ENCODE results near the gene APOL1. TPM values are rescaled to one million over a fixed set of nuclear protein-coding genes. Genes with fewer than 3 reads are reported as not detected.
A peak's percentile ranks its signal among the peaks of the same experiment; 100 is the strongest.

APOL1 gene
- total RNA-seq, 1 experiment from 2014 or later, result 0.30 TPM

DNA sequence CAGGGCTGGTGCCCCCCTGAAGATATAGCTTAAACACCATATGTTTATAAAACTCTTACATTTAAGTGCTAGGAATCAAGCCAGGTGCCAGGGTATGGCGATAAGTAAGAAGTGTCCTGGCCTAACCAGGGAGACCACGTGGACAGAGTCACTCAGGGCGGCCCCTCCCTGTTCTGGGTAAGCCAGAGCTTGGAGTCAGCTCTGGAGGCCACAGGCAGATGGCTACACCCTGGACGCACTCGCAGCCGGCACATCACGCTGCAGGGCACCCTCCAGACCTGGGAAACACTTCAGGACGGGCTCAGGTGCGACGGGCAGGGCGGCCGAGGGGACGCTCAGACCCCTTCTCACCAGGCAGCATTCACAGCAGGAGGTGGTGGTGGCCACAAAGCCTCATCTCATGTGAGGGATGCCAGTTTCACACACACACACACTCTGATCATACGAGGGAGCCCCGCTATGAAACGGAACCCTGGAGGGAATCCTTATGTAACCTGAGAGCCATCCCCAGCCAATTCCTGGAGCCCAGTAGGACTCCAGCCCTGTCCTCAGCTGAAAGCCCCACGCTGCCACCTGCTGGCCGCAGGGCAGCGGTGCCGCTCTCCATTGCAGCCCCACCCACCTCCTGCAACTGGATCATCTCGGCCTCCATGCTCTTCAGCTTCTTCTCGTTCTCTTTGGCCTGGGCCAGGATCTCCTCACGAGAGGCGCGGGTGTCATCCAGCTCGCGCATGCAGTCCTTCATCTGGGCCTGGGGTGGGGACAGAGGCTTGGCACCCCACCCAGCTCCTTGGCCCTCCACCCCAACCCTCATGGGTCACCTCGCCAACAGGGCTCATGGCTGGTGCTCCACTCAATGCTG is 33.4 kb downstream of the APOL1 start:
- H3K79me2 ChIP-seq (ENCODE audit: insufficient read depth, low read length), result no peaks in the 10 kb centered on the region

More for the DNA sequence above, 33.4 kb downstream of the APOL1 start:
- intact Hi-C loops (cut with micrococcal nuclease), result loop anchor here (1.0 kb wide), 1 partner anchor 91 kb away; no protein-coding TSS in a partner anchor
- Histone ChIP-seq H3K27me3 (ENCODE audit: insufficient read depth, low read length) (no peaks in the 10 kb centered on the region), H3K4me1 (ENCODE audit: control insufficient read depth in 1 of 2, insufficient read depth in 2 of 2, low read length in 2 of 2) (no peaks in the 10 kb centered on the region), H3K4me3 (replicated peaks in 1 of 2; ENCODE audit: low read depth in 1 of 2, low read length in 2 of 2) (no peak overlapping the region), H3K4me2 (ENCODE audit: low read length) (no peak overlapping the region), H3K27ac (ENCODE audit: low read depth, low read length) (no peak overlapping the region), H2AFZ (ENCODE audit: low read depth, low read length, poor library complexity, severe bottlenecking) (no peak overlapping the region), H3K9me3 (ENCODE audit: control insufficient read depth in 1 of 2, insufficient read depth in 1 of 2, low read depth in 1 of 2, low read length in 2 of 2) (no peaks in the 10 kb centered on the region), H4K20me1 (ENCODE audit: insufficient read depth) (no peaks in the 10 kb centered on the region), H3K36me3 (ENCODE audit: control insufficient read depth in 1 of 2, insufficient read depth in 2 of 2, low read length in 2 of 2) (peaks cover 58 to 62% of the 10 kb centered on the region in 2 experiments; a peak in 3 of 4 replicates), H3K9ac (ENCODE audit: low read length) (no peak overlapping the region), H3K9me2 (ENCODE audit: insufficient read depth) (no peaks in the 10 kb centered on the region)
- peak; percentile 18 for DNase-seq (ENCODE audit: low read depth, low spot score)
- TF ChIP-seq RAD21 (IDR thresholded peaks at IDR 0.05; ENCODE audit: low read depth) (peak; percentile 60), EZH2 (IDR thresholded peaks at IDR 0.05) (no peak)
- TF ChIP-seq, protein P1, sequence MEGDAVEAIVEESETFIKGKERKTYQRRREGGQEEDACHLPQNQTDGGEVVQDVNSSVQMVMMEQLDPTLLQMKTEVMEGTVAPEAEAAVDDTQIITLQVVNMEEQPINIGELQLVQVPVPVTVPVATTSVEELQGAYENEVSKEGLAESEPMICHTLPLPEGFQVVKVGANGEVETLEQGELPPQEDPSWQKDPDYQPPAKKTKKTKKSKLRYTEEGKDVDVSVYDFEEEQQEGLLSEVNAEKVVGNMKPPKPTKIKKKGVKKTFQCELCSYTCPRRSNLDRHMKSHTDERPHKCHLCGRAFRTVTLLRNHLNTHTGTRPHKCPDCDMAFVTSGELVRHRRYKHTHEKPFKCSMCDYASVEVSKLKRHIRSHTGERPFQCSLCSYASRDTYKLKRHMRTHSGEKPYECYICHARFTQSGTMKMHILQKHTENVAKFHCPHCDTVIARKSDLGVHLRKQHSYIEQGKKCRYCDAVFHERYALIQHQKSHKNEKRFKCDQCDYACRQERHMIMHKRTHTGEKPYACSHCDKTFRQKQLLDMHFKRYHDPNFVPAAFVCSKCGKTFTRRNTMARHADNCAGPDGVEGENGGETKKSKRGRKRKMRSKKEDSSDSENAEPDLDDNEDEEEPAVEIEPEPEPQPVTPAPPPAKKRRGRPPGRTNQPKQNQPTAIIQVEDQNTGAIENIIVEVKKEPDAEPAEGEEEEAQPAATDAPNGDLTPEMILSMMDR (IDR thresholded peaks at IDR 0.05 in 2 of 3, conservative IDR thresholded peaks at IDR 0.05 in 1 of 3; ENCODE audit: borderline replicate concordance in 1 of 3, insufficient read depth in 1 of 3, low read depth in 2 of 3, low read length in 2 of 3), result peak; percentile 58 to 96 (median 95)
- ChIA-PET POLR2A (interaction anchor here (0.6 kb wide), 1 partner anchor 46 kb away, joined by 3 read pairs; no protein-coding TSS in a partner anchor), RAD21 (ENCODE audit: low non-redundant PET in 1 of 2, low total read pairs in 2 of 2, uncharacterized antibody in 2 of 2, unreplicated experiment in 2 of 2) (interaction anchor here (0.7 to 1.0 kb wide), 3 partner anchors 141 to 184 kb away, joined by 3 read pairs; no protein-coding TSS in a partner anchor), CTCF (interaction anchor here (0.8 to 1.9 kb wide), 10 partner anchors 8 to 200 kb away, joined by 3 to 15 read pairs (median 4); no protein-coding TSS in a partner anchor)
- no TSS peak for BruUV-seq (replicated peaks)
- ATAC-seq, result peak; percentile 94

Measured in HCT116 (cell line).